ENCODE results near the gene ITGB6.

DNA sequence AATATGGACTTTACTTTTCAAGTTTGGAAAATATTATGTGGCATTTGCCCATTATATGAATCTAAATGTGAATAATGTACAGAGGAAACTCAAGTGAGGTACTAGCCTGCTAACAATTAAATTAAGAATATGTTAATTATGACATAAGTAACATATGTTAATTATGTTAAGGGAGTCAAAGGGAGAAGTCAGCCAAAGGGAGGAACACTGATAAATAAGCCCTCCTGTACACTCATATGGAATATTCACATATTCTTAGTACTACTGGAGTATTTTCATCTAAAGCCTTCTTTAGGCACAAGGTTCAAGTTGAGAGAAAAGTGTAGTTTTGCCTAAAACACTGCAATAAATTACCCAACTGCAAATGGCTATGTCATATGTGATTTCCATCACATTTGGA, 30.1 kb downstream of the ITGB6 start:
- TF ChIP-seq, protein P1, sequence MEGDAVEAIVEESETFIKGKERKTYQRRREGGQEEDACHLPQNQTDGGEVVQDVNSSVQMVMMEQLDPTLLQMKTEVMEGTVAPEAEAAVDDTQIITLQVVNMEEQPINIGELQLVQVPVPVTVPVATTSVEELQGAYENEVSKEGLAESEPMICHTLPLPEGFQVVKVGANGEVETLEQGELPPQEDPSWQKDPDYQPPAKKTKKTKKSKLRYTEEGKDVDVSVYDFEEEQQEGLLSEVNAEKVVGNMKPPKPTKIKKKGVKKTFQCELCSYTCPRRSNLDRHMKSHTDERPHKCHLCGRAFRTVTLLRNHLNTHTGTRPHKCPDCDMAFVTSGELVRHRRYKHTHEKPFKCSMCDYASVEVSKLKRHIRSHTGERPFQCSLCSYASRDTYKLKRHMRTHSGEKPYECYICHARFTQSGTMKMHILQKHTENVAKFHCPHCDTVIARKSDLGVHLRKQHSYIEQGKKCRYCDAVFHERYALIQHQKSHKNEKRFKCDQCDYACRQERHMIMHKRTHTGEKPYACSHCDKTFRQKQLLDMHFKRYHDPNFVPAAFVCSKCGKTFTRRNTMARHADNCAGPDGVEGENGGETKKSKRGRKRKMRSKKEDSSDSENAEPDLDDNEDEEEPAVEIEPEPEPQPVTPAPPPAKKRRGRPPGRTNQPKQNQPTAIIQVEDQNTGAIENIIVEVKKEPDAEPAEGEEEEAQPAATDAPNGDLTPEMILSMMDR (conservative IDR thresholded peaks at IDR 0.05 in 1 of 2, IDR thresholded peaks at IDR 0.05 in 1 of 2; ENCODE audit: low read depth in 1 of 2, low read length in 2 of 2): no peak
- no peak for TF ChIP-seq EZH2 (IDR thresholded peaks at IDR 0.05; ENCODE audit: low read length, missing control alignments)
